Esophagus muscularis mucosa (tissue), 3 donors: ENCODE data around the gene ABHD17C.

Experiments
- POLR2A ChIP-seq: fragments of 450-650 bp; IDR thresholded peaks from one replicate; pipeline ENCODE4 v1.6.1; 2017; ENCODE audit warnings: antibody characterized with exemption, moderate library complexity, mild to moderate bottlenecking, low read depth
- POLR2AphosphoS5 ChIP-seq, 2 donors: sonication (generic); formaldehyde crosslinking; IDR thresholded peaks; one replicate each; pipeline ENCODE4 v1.6.1; 2017; ENCODE audit warnings: antibody characterized with exemption in 2 of 2
- TF ChIP-seq, protein P1 (sequence below), 3 experiments: fragments of 200-600 bp in 2 of 3; fragments of 450-650 bp in 1 of 3; sonication (generic) in 2 of 3; IDR thresholded peaks; one replicate each; pipeline ENCODE4 v1.5.1; 2017 to 2019; ENCODE audit warnings: antibody characterized with exemption in 3 of 3, mild to moderate bottlenecking in 2 of 3, moderate library complexity in 1 of 3

DNA sequence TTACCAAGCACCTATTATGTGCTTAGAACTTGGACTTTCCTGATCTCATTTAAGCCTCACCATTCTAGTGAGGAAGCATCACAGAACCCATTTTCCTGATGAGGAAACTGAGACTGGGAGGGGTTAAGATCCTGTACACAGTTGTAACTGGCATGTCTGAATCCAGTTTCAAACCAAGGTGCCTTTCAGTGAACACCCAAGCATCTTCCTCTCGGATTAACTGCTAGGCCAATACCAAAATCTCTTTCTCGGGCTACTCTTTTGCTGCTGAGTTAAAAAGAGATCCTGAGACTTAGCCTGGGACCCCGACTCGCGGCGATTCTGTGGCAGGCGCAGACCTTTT lies 83.5 kb downstream of the ABHD17C start:
- TF ChIP-seq, protein P1, sequence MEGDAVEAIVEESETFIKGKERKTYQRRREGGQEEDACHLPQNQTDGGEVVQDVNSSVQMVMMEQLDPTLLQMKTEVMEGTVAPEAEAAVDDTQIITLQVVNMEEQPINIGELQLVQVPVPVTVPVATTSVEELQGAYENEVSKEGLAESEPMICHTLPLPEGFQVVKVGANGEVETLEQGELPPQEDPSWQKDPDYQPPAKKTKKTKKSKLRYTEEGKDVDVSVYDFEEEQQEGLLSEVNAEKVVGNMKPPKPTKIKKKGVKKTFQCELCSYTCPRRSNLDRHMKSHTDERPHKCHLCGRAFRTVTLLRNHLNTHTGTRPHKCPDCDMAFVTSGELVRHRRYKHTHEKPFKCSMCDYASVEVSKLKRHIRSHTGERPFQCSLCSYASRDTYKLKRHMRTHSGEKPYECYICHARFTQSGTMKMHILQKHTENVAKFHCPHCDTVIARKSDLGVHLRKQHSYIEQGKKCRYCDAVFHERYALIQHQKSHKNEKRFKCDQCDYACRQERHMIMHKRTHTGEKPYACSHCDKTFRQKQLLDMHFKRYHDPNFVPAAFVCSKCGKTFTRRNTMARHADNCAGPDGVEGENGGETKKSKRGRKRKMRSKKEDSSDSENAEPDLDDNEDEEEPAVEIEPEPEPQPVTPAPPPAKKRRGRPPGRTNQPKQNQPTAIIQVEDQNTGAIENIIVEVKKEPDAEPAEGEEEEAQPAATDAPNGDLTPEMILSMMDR (IDR thresholded peaks at IDR 0.05) = no peak
- TF ChIP-seq POLR2A (no peak), POLR2AphosphoS5 (IDR thresholded peaks at IDR 0.05) (no peak)
